HepG2 (cell line): ENCODE results near the gene KLHL17. TPM values are rescaled to one million over a fixed set of nuclear protein-coding genes. Genes with fewer than 3 reads are reported as not detected.

Source experiments
- ATAC-seq: fragments of 200-7000 bp; cut with Tn5 transposase; 3 replicates; pipeline ENCODE4 v1.9.1; 2020; ENCODE audit warnings: mild to moderate bottlenecking, moderate library complexity
- BruUV-seq: library from RNA; stranded (reverse); fragments of 400-500 nt; replicated peaks from 2 replicates; lab custom pipeline; 2021; lab: Mats Ljungman, UMichigan
- CTCF ChIA-PET: fragments of 300-600 bp; formaldehyde crosslinking; extraction: SDS; loops from one replicate; lab custom pipeline; 2021; ENCODE audit warnings: low total read pairs, inconsistent platforms, low intra/inter-chr PET ratio; lab: Yijun Ruan, JAX
- POLR2A ChIA-PET: fragments of 350-600 bp; sonication (Branson Sonifier 250); formaldehyde crosslinking; loops from one replicate; lab custom pipeline; 2020; ENCODE audit warnings: antibody characterized with exemption, inconsistent platforms; lab: Yijun Ruan, JAX
- DNase-seq: peaks from one replicate; pipeline ENCODE4 v3.0.0-alpha.2; 2015; ENCODE audit warnings: low spot score
- FAIRE-seq: peaks from 3 replicates; lab custom pipeline; 2011; peaks lifted over from hg19 to GRCh38; lab: Jason Lieb, UNC
- H2AFZ ChIP-seq: one replicate; pipeline ENCODE4 v1.6.1; 2011; ENCODE audit warnings: low read length, inconsistent platforms
- H3K27ac ChIP-seq: fragments of 300-600 bp; 3 replicates; pipeline ENCODE4 v1.8.0; 2011; ENCODE audit warnings: mixed run types, mild to moderate bottlenecking, mixed read lengths, low read length, inconsistent platforms; ENCODE audit not compliant: insufficient read depth; ENCODE audit errors: extremely low read length
- H3K27me3 ChIP-seq, 2 experiments: fragments of 200-600 bp in 1 of 2; 2 replicates in 1 of 2; 3 replicates in 1 of 2; pipeline versions ENCODE4 v1.6.0 to v1.8.0; 2011; ENCODE audit warnings: low read length in 2 of 2, mild to moderate bottlenecking in 2 of 2, moderate library complexity in 2 of 2, inconsistent platforms in 1 of 2; ENCODE audit not compliant: insufficient read depth in 2 of 2, control insufficient read depth in 1 of 2
- H3K36me3 ChIP-seq, 2 experiments: fragments of 200-600 bp in 1 of 2; replicated peaks in 1 of 2; 2 replicates in 1 of 2; 3 replicates in 1 of 2; pipeline versions ENCODE4 v1.5.1 to v1.8.0; 2011; ENCODE audit warnings: low read length in 2 of 2, inconsistent platforms in 1 of 2; ENCODE audit not compliant: insufficient read depth in 2 of 2, control insufficient read depth in 1 of 2
- H3K4me1 ChIP-seq: 2 replicates; pipeline ENCODE4 v1.5.1; 2012; ENCODE audit warnings: low read length, inconsistent platforms; ENCODE audit not compliant: insufficient read depth
- H3K4me2 ChIP-seq: 2 replicates; pipeline ENCODE4 v1.6.0; 2011; ENCODE audit warnings: low read depth, low read length, inconsistent platforms
- H3K4me3 ChIP-seq, 3 experiments: fragments of 200-600 bp in 1 of 3; sonication (generic), shearing (Covaris generic) in 1 of 3; replicated peaks in 1 of 3; 2 replicates each; pipeline ENCODE4 v1.5.1; 2011 to 2016; ENCODE audit warnings: low read length in 3 of 3, inconsistent platforms in 2 of 3, low read depth in 2 of 3, mild to moderate bottlenecking in 2 of 3, control low read depth in 1 of 3, mixed read lengths in 1 of 3; ENCODE audit not compliant: insufficient read depth in 1 of 3
- H3K79me2 ChIP-seq: one replicate; pipeline ENCODE4 v1.6.1; 2011; ENCODE audit warnings: low read length, inconsistent platforms; ENCODE audit not compliant: insufficient read depth
- H3K9ac ChIP-seq: 2 replicates; pipeline ENCODE4 v1.6.0; 2011; ENCODE audit warnings: mild to moderate bottlenecking, low read depth, low read length, inconsistent platforms; ENCODE audit not compliant: insufficient read depth
- H3K9me3 ChIP-seq: 2 replicates; pipeline ENCODE4 v1.5.1; 2012; ENCODE audit warnings: mild to moderate bottlenecking, low read length
- H4K20me1 ChIP-seq: 2 replicates; pipeline ENCODE4 v1.6.0; 2011; ENCODE audit warnings: inconsistent platforms, mild to moderate bottlenecking, low read length, moderate library complexity; ENCODE audit not compliant: insufficient read depth
- YEATS4 ChIP-seq: sonication (generic); formaldehyde crosslinking; IDR thresholded peaks from 2 replicates; pipeline ENCODE4 v1.4.0; 2020; ENCODE audit warnings: missing genetic modification reagents, borderline replicate concordance
- ZMYM3 ChIP-seq: sonication (generic); formaldehyde crosslinking; IDR thresholded peaks from 2 replicates; pipeline ENCODE4 v1.5.1; 2020; ENCODE audit warnings: mild to moderate bottlenecking, missing genetic modification reagents
- ZNF383 ChIP-seq: sonication (generic); formaldehyde crosslinking; IDR thresholded peaks from 2 replicates; pipeline ENCODE4 v1.4.0; 2020; ENCODE audit warnings: missing genetic modification reagents, mild to moderate bottlenecking, borderline replicate concordance
- ZNF558 ChIP-seq: sonication (generic); formaldehyde crosslinking; IDR thresholded peaks from 2 replicates; pipeline ENCODE4 v1.9.0; 2022; ENCODE audit warnings: mild to moderate bottlenecking, missing genetic modification reagents, borderline replicate concordance
- ZNF740 ChIP-seq: sonication (generic); formaldehyde crosslinking; IDR thresholded peaks from 2 replicates; pipeline ENCODE4 v1.4.0; 2020; ENCODE audit warnings: missing genetic modification reagents
- ZNF768 ChIP-seq: sonication (generic); formaldehyde crosslinking; IDR thresholded peaks from 2 replicates; pipeline ENCODE4 v1.4.0; 2020; ENCODE audit warnings: missing genetic modification reagents
- ZNF792 ChIP-seq: IDR thresholded peaks from 2 replicates; pipeline ENCODE4 v1.6.1; 2016
- ZSCAN20 ChIP-seq: sonication (generic); formaldehyde crosslinking; IDR thresholded peaks from 2 replicates; pipeline ENCODE4 v1.4.0; 2020; ENCODE audit warnings: missing genetic modification reagents, mild to moderate bottlenecking, borderline replicate concordance
- WGBS: methylation state at CpG from one replicate; pipeline ENCODE4 v1.1.6; 2017; ENCODE audit warnings: low lambda C conversion rate; 5-methylcytosine and 5-hydroxymethylcytosine counted together
- in situ Hi-C: cut with HindIII; loops from 2 replicates; pipeline ENCODE4 v1.10.0; 2017; ENCODE audit warnings: low pct_unique_long_range_greater_than_20kb; ENCODE audit not compliant: extremely low pct_ligation_motif_present
- intact Hi-C: fragments of 100-400 bp; cut with micrococcal nuclease; formaldehyde crosslinking; loops from one replicate; pipeline ENCODE4 v1.10.0; 2022; ENCODE audit not compliant: unreplicated experiment
- polyA plus RNA-seq, 8 experiments: library from polyadenylated mRNA; depleted of rRNA in 3 of 8; stranded (reverse) in 7 of 8; unstranded in 1 of 8; fragments of >200 nt; fragmentation: Illumina TruSeq in 4 of 8; extraction: Trizol in 4 of 8; gene quantifications; 2 replicates each; pipeline versions ENCODE4 v1.2.1 to v1.2.3, GENCODE V29; 2011 to 2016; ENCODE audit warnings: low read depth in 4 of 8, missing spikeins in 1 of 8, mixed read lengths in 1 of 8; ENCODE audit not compliant: insufficient read depth in 1 of 8
- total RNA-seq, 5 experiments: library from RNA; depleted of rRNA; stranded (reverse); fragments of >200 nt; fragmentation: Illumina TruSeq; extraction: Trizol; gene quantifications; 2 replicates each; pipeline ENCODE4 v1.2.3, GENCODE V29; 2016; ENCODE audit warnings: low read depth in 1 of 5

Gene KLHL17
- total and polyA plus RNA-seq, 2 of the 13 experiments (the other 11 are each of a cell fraction or from before 2014, with no cell fraction given): 9.3 to 24.7 TPM

- Histone ChIP-seq H3K36me3 (no peaks in the 10 kb centered on the region), H3K27me3 (peaks cover 43 to 95% of the 10 kb centered on the region in 2 experiments), H3K79me2 (no peaks in the 10 kb centered on the region), H3K4me1 (peaks cover 57% of the 10 kb centered on the region), H3K27ac (no peak overlapping the region), H3K4me3 (no peak overlapping the region), H4K20me1 (peaks cover 6% of the 10 kb centered on the region; the same call in 1 of the 2 replicates), H2AFZ (no peak overlapping the region), H3K9me3 (no peaks in the 10 kb centered on the region), H3K4me2 (no peak overlapping the region), H3K9ac (no peak overlapping the region)
- CTCF ChIA-PET: interaction anchor here (1.5 kb wide), 1 partner anchor 10 kb away, joined by 3 read pairs; no protein-coding TSS in a partner anchor
- ATAC-seq (no peak), DNase-seq (no peak), FAIRE-seq (no peak)
- BruUV-seq: no TSS peak
- intact Hi-C loops (no loop called here), in situ Hi-C loops (no loop called here)
- TF ChIP-seq ZNF768 (CRISPR knock-in tag): peak; percentile 94
- TF ChIP-seq ZNF740 (CRISPR knock-in tag): no peak
- WGBS: 33% methylated on average over 17 of the region's 28 CpGs
- POLR2A ChIA-PET: no interaction called here
Observed at GRCh38 chr1:915295-916172, 44.9 kb upstream of the KLHL17 start.

- POLR2A ChIA-PET: no interaction called here
- no peak for DNase-seq
Observed at GRCh38 chr1:916173-917075, 44.0 kb upstream of the KLHL17 start.

More at GRCh38 chr1:916173-917075, 44.0 kb upstream of the KLHL17 start:
- Histone ChIP-seq H3K4me3 (no peak overlapping the region), H3K36me3 (no peaks in the 10 kb centered on the region), H3K9me3 (no peaks in the 10 kb centered on the region), H3K79me2 (no peaks in the 10 kb centered on the region), H3K4me1 (peaks cover 58% of the 10 kb centered on the region), H3K9ac (no peak overlapping the region), H3K27ac (no peak overlapping the region), H3K4me2 (no peak overlapping the region), H3K27me3 (peaks cover 42 to 94% of the 10 kb centered on the region in 2 experiments), H4K20me1 (peaks cover 6% of the 10 kb centered on the region; the same call in 1 of the 2 replicates), H2AFZ (no peak overlapping the region)
- no TSS peak for BruUV-seq
- 3% methylated on average over 5 of the region's 31 CpGs for WGBS
- no peak for TF ChIP-seq ZSCAN20 (CRISPR knock-in tag)
- TF ChIP-seq ZNF792: no peak
- no peak for TF ChIP-seq ZNF383
- TF ChIP-seq ZMYM3 (CRISPR knock-in tag): no peak
- no peak for TF ChIP-seq ZNF558
- no peak for TF ChIP-seq YEATS4 (CRISPR knock-in tag)
- CTCF ChIA-PET: interaction anchor here (1.5 kb wide), 1 partner anchor 11 kb away, joined by 3 read pairs; no protein-coding TSS in a partner anchor
- intact Hi-C loops (no loop called here), in situ Hi-C loops (no loop called here)
- ATAC-seq (no peak), FAIRE-seq (no peak)
